B cell (primary cell): ENCODE data around the gene ENDOV. TPM values are rescaled to one million over a fixed set of nuclear protein-coding genes. Genes with fewer than 3 reads are reported as not detected.

Experiments
- ATAC-seq: fragments of 200-7000 bp; cut with Tn5 transposase; one replicate; pipeline ENCODE4 v1.10.0; 2021; ENCODE audit warnings: low read depth, mild to moderate bottlenecking, moderate number of reproducible peaks, moderate library complexity
- CTCF ChIA-PET: fragments of 350-600 bp; sonication (Branson Sonifier 250); formaldehyde crosslinking; loops from one replicate; lab custom pipeline; 2021; ENCODE audit warnings: antibody characterized with exemption, inconsistent platforms; lab: Charles Lee
- POLR2A ChIA-PET: fragments of 350-600 bp; sonication (Branson Sonifier 250); formaldehyde crosslinking; loops from one replicate; lab custom pipeline; 2021; ENCODE audit warnings: antibody characterized with exemption; lab: Charles Lee
- DNase-seq: peaks from one replicate; pipeline ENCODE4 v3.0.0; 2013
- H2AFZ ChIP-seq: 2 replicates; pipeline ENCODE4 v1.6.1; 2012; ENCODE audit warnings: mild to moderate bottlenecking, low read depth, low read length; ENCODE audit not compliant: insufficient read depth, poor library complexity, severe bottlenecking
- H3K27ac ChIP-seq, 2 donors: 1 replicate in 1 of 2; 2 replicates in 1 of 2; pipeline ENCODE4 v1.5.1; 2012 to 2013; ENCODE audit warnings: low read length in 2 of 2, mild to moderate bottlenecking in 2 of 2, moderate library complexity in 1 of 2
- H3K27me3 ChIP-seq, 4 experiments: fragments of 200-600 bp in 1 of 4; sonication (generic) in 1 of 4; replicated peaks in 1 of 4; 1 replicate in 2 of 4; 2 replicates in 2 of 4; pipeline versions ENCODE4 v1.6.1 to v1.7.0; 2013 to 2016; ENCODE audit warnings: low read length in 3 of 4, mild to moderate bottlenecking in 2 of 4, mixed read lengths in 1 of 4, moderate library complexity in 1 of 4; ENCODE audit not compliant: insufficient read depth in 4 of 4, control insufficient read depth in 3 of 4; ENCODE audit errors: control extremely low read depth in 1 of 4
- H3K36me3 ChIP-seq, 2 experiments: replicated peaks in 1 of 2; 1 replicate in 1 of 2; 2 replicates in 1 of 2; pipeline versions ENCODE4 v1.6.1 to v1.7.1; 2013; ENCODE audit warnings: low read length in 1 of 2; ENCODE audit not compliant: insufficient read depth in 2 of 2, control insufficient read depth in 1 of 2; ENCODE audit errors: control extremely low read depth in 1 of 2, extremely low read depth in 1 of 2
- H3K4me1 ChIP-seq, 2 donors: fragments of 200-600 bp in 1 of 2; sonication (generic) in 1 of 2; 1 replicate in 1 of 2; 2 replicates in 1 of 2; pipeline versions ENCODE4 v1.5.1 to v1.6.1; 2013 to 2017; ENCODE audit warnings: low read length in 2 of 2; ENCODE audit not compliant: control insufficient read depth in 2 of 2, insufficient read depth in 2 of 2
- H3K4me2 ChIP-seq: replicated peaks from 2 replicates; pipeline ENCODE3; 2012; ENCODE audit warnings: mild to moderate bottlenecking, low read depth, low read length; ENCODE audit not compliant: poor library complexity, severe bottlenecking
- H3K4me3 ChIP-seq, 5 experiments: fragments of 200-600 bp in 1 of 5; sonication (generic) in 1 of 5; 1 replicate in 3 of 5; 2 replicates in 2 of 5; pipeline versions ENCODE4 v1.5.1 to v1.7.0; 2011 to 2016; ENCODE audit warnings: low read length in 4 of 5, mild to moderate bottlenecking in 4 of 5, low read depth in 2 of 5, control low read depth in 1 of 5, moderate library complexity in 1 of 5; ENCODE audit not compliant: insufficient read depth in 1 of 5; ENCODE audit errors: control extremely low read depth in 1 of 5, extremely low read depth in 1 of 5
- H3K79me2 ChIP-seq: fragments of 200-600 bp; sonication (generic); one replicate; pipeline ENCODE4 v1.6.0; 2016; ENCODE audit warnings: low read length; ENCODE audit not compliant: control insufficient read depth, insufficient read depth
- H3K9ac ChIP-seq: fragments of 200-600 bp; sonication (generic); 2 replicates; pipeline ENCODE4 v1.6.1; 2017; ENCODE audit warnings: mild to moderate bottlenecking, low read length, moderate library complexity
- H3K9me3 ChIP-seq, 3 donors: one replicate each; pipeline versions ENCODE4 v1.6.1 to v1.7.1; 2013; ENCODE audit warnings: low read length in 2 of 3; ENCODE audit not compliant: control insufficient read depth in 2 of 3, insufficient read depth in 1 of 3; ENCODE audit errors: control extremely low read depth in 1 of 3
- H4K20me1 ChIP-seq: 2 replicates; pipeline ENCODE4 v1.6.0; 2012; ENCODE audit warnings: mild to moderate bottlenecking, low read length; ENCODE audit not compliant: insufficient read depth, control insufficient read depth, poor library complexity, severe bottlenecking
- H3K27ac Mint-ChIP-seq: one replicate; pipeline ENCODE4 v1.8.0; 2021; ENCODE audit warnings: mixed read lengths
- H3K27me3 Mint-ChIP-seq: one replicate; pipeline ENCODE4 v1.8.0; 2021; ENCODE audit warnings: mixed read lengths
- H3K4me1 Mint-ChIP-seq: one replicate; pipeline ENCODE4 v1.8.0; 2021; ENCODE audit warnings: mixed read lengths
- H3K4me3 Mint-ChIP-seq: one replicate; pipeline ENCODE4 v1.8.0; 2021; ENCODE audit warnings: mixed read lengths
- H3K9me3 Mint-ChIP-seq: one replicate; pipeline ENCODE4 v1.8.0; 2022; ENCODE audit warnings: mixed read lengths; ENCODE audit not compliant: insufficient read depth
- EZH2 ChIP-seq: IDR thresholded peaks from 2 replicates; pipeline ENCODE4 v1.6.1; 2012; ENCODE audit warnings: borderline replicate concordance, low read depth, mild to moderate bottlenecking, moderate library complexity, low read length; ENCODE audit not compliant: insufficient read depth, poor library complexity, severe bottlenecking
- WGBS: methylation state at CpG from one replicate; pipeline ENCODE4 v1.1.5; 2013; ENCODE audit warnings: missing lambda C conversion rate; ENCODE audit not compliant: insufficient coverage; 5-methylcytosine and 5-hydroxymethylcytosine counted together
- intact Hi-C: fragments of 100-400 bp; cut with micrococcal nuclease; formaldehyde crosslinking; loops from one replicate; pipeline ENCODE4 v1.10.0; 2022
- polyA plus RNA-seq: library from polyadenylated mRNA; depleted of rRNA; stranded (reverse); fragments of >200 nt; gene quantifications from 2 replicates; pipeline ENCODE4 v1.2.3, GENCODE V29; 2012
- total RNA-seq, 2 donors: library from RNA; stranded (reverse); fragments of 120-200 nt in 1 of 2; gene quantifications; 1 replicate in 1 of 2; 2 replicates in 1 of 2; pipeline versions ENCODE4 v1.2.3 to v1.2.4, GENCODE V29; 2013 to 2022
- TF ChIP-seq, protein P1 (sequence below): fragments of 200-600 bp; IDR thresholded peaks from one replicate; pipeline ENCODE4 v1.8.0; 2022; ENCODE audit warnings: antibody characterized with exemption, mild to moderate bottlenecking

Gene ENDOV
- total and polyA plus RNA-seq, 2 donors (not counting 1 experiment from before 2014, with no cell fraction given) = 25.3 to 49.5 TPM

DNA sequence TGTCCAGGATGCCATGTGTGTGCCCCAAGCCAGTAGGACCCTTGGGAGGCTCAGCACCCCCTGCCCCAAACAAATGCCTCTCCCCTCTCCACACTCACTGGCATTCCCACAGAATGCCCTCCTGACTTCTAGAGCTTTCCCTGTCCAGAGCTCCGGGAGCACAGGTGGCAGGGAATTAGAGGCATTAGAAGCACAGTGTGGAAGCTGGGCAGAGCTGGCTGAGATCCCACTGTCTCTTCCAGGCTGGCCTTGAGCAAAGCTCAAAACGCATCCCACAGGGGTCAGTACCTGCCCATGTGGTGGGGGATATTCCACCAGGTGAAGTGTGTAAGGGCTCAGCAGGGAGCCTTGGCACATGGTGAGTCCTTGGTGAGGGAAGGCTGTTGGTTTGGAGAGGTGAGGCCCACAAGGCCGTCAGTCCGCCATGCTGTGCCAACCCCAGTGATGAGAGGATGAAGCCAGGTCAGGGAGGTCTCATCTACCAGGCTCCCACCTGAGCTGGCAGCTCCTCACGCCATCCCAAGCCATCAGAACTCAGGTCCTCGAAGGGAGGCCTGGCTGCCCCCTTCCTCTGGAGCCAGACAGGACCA, 18.1 kb downstream of the ENDOV start:
- peaks cover 2% of the 10 kb centered on the region for H3K9me3 Mint-ChIP-seq
- intact Hi-C loops = no loop called here
- no peaks in the 10 kb centered on the region for H3K27me3 Mint-ChIP-seq
- Histone ChIP-seq H3K36me3 (no peaks in the 10 kb centered on the region), H3K4me2 (no peak overlapping the region), H3K79me2 (no peaks in the 10 kb centered on the region), H2AFZ (no peak overlapping the region), H3K9ac (no peak overlapping the region), H3K4me1 (no peaks in the 10 kb centered on the region), H3K27ac (no peak overlapping the region), H4K20me1 (no peaks in the 10 kb centered on the region), H3K9me3 (peaks cover 0 to 6% (median 0%) of the 10 kb centered on the region in 3 donors), H3K4me3 (no peak overlapping the region), H3K27me3 (no peaks in the 10 kb centered on the region)
- no peak overlapping the region for H3K27ac Mint-ChIP-seq
- ATAC-seq (no peak), DNase-seq (no peak)
- POLR2A ChIA-PET = no interaction called here
- H3K4me1 Mint-ChIP-seq = no peaks in the 10 kb centered on the region
- TF ChIP-seq, protein P1, sequence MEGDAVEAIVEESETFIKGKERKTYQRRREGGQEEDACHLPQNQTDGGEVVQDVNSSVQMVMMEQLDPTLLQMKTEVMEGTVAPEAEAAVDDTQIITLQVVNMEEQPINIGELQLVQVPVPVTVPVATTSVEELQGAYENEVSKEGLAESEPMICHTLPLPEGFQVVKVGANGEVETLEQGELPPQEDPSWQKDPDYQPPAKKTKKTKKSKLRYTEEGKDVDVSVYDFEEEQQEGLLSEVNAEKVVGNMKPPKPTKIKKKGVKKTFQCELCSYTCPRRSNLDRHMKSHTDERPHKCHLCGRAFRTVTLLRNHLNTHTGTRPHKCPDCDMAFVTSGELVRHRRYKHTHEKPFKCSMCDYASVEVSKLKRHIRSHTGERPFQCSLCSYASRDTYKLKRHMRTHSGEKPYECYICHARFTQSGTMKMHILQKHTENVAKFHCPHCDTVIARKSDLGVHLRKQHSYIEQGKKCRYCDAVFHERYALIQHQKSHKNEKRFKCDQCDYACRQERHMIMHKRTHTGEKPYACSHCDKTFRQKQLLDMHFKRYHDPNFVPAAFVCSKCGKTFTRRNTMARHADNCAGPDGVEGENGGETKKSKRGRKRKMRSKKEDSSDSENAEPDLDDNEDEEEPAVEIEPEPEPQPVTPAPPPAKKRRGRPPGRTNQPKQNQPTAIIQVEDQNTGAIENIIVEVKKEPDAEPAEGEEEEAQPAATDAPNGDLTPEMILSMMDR = no peak
- TF ChIP-seq EZH2 = no peak
- WGBS = 87% methylated on average over 3 of the region's 6 CpGs
- no peak overlapping the region for H3K4me3 Mint-ChIP-seq
- CTCF ChIA-PET = interaction anchor here (1.0 kb wide), 1 partner anchor 141 kb away, joined by 3 read pairs; no protein-coding TSS in a partner anchor

DNA sequence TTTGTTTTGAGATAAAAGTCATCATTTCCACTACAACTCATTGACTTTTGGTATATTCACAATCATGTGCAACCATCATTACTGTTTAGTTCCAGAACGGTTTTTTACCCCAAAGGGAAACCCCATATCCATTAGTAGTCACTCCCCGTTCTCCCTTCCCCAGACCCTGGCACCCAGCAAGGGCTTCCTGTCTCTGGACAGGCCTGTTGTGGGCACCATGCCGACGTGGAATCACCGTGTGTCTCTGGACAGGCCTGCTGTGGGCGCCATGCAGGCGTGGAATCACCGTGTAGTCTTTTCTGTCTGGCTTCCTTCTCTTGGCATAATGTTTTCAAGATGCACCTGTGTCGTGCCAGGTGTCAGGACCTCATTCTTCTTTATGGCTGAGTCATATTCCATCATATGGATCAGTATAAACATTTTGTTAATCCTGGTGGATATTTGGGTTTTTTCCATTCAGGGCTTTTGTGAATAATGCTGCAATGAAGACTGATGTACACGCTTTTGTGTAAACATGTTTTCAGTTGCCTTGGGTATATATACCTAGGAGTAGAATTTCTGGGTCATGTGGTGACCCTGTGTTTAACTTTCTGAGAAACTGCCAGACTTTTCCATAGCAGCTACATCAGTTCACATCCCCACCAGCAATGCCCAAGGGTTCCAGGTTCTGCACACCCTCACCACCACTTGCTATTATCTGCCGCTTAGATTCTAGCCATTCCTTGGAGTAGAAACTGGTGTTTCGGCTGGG, 19.1 kb downstream of the ENDOV start:
- Histone ChIP-seq H3K27ac (no peak overlapping the region), H3K27me3 (no peaks in the 10 kb centered on the region), H3K9ac (no peak overlapping the region), H4K20me1 (no peaks in the 10 kb centered on the region), H2AFZ (no peak overlapping the region), H3K36me3 (no peaks in the 10 kb centered on the region), H3K9me3 (peaks cover 0 to 6% (median 0%) of the 10 kb centered on the region in 3 donors), H3K4me3 (no peak overlapping the region), H3K79me2 (peaks cover 6% of the 10 kb centered on the region), H3K4me2 (no peak overlapping the region), H3K4me1 (no peaks in the 10 kb centered on the region)
- TF ChIP-seq, protein P1 = no peak
- no peak for TF ChIP-seq EZH2
- Mint-ChIP-seq H3K4me3 (no peak overlapping the region), H3K27ac (no peak overlapping the region), H3K27me3 (no peaks in the 10 kb centered on the region), H3K4me1 (no peaks in the 10 kb centered on the region), H3K9me3 (peaks cover 2% of the 10 kb centered on the region)
- ChIA-PET POLR2A (no interaction called here), CTCF (no interaction called here)
- no peak for DNase-seq
- intact Hi-C loops = no loop called here
- 81% methylated on average over 10 of the region's 12 CpGs for WGBS
- no peak for ATAC-seq
